OCI-LY3 (cell line): ENCODE results near the gene TCP11L1.

Experiments
- EZH2phosphoT487 ChIP-seq: fragments of 200-600 bp; shearing (Covaris generic); IDR thresholded peaks from 2 replicates; pipeline ENCODE4 v1.6.1; 2018; ENCODE audit warnings: antibody characterized with exemption, mixed run types, low read depth
- TF ChIP-seq, protein P1 (sequence below): fragments of 200-600, 300-600 bp; sonication (generic); IDR thresholded peaks from 2 replicates; pipeline ENCODE4 v1.5.1; 2014; ENCODE audit warnings: antibody characterized with exemption, low read length, low read depth

DNA sequence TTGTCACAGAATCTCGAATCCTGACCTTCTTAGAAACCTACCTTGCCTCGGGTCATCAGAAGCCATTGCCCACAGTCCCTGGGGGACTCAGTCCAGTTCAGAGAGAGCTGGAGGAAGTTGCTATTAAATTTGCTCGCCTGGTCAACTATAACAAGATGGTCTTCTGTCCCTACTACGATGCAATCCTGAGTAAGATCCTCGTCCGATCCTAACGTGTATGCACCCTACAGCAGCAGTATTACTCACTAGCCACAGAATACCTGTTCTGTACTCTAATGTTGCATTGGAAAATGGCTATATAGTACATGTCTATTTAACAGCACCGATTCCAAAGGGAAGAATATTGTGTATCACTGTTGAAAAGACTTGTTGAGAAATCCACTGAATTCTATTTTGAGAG, 33.1 kb downstream of the TCP11L1 start:
- TF ChIP-seq, protein P1, sequence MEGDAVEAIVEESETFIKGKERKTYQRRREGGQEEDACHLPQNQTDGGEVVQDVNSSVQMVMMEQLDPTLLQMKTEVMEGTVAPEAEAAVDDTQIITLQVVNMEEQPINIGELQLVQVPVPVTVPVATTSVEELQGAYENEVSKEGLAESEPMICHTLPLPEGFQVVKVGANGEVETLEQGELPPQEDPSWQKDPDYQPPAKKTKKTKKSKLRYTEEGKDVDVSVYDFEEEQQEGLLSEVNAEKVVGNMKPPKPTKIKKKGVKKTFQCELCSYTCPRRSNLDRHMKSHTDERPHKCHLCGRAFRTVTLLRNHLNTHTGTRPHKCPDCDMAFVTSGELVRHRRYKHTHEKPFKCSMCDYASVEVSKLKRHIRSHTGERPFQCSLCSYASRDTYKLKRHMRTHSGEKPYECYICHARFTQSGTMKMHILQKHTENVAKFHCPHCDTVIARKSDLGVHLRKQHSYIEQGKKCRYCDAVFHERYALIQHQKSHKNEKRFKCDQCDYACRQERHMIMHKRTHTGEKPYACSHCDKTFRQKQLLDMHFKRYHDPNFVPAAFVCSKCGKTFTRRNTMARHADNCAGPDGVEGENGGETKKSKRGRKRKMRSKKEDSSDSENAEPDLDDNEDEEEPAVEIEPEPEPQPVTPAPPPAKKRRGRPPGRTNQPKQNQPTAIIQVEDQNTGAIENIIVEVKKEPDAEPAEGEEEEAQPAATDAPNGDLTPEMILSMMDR: no peak
- TF ChIP-seq EZH2phosphoT487: no peak
